NCI-H2196 treated with DMSO at 0.1 percent for 48 hours (cell line): ENCODE results near the gene TSBP1.
A peak's percentile ranks its signal among the peaks of the same experiment; 100 is the strongest.

ENCODE experiments used
- DNase-seq: peaks from one replicate; lab custom pipeline; 2025; ENCODE audit not compliant: unreplicated experiment; lab: John Stamatoyannopoulos, UW

TSBP1 gene

GRCh38 chr6:32371803-32372202 is at the start of gene TSBP1:
TSS of gene TSBP1 (minus strand) at chr6:32371903. CDS start at chr6:32371706, 197 bp downstream.
- no peak for DNase-seq

- no peak for DNase-seq
Observed at GRCh38 chr6:32416036-32416435, 44.3 kb upstream of the TSBP1 start.

GRCh38 chr6:32415521-32416019 is 43.9 kb upstream of the TSBP1 start:
- no peak for DNase-seq

- peak; percentile 24 for DNase-seq
Observed at GRCh38 chr6:32413427-32414047, 41.8 kb upstream of the TSBP1 start.

- no peak for DNase-seq
Observed at GRCh38 chr6:32411566-32412327, 40.0 kb upstream of the TSBP1 start.

GRCh38 chr6:32410906-32411305 is 39.2 kb upstream of the TSBP1 start:
- no peak for DNase-seq

GRCh38 chr6:32406857-32407256 is 35.2 kb upstream of the TSBP1 start, which contains the start of gene BTNL2:
TSS of gene BTNL2 (minus strand) at chr6:32407181. CDS start at chr6:32407123, 58 bp downstream.
- no peak for DNase-seq

GRCh38 chr6:32406197-32406596 is 34.5 kb upstream of the TSBP1 start:
- no peak for DNase-seq

- no peak for DNase-seq
Observed at GRCh38 chr6:32405656-32406055, 34.0 kb upstream of the TSBP1 start.

GRCh38 chr6:32402812-32403211 is 31.1 kb upstream of the TSBP1 start:
- no peak for DNase-seq

GRCh38 chr6:32401284-32401963 is 29.7 kb upstream of the TSBP1 start:
- DNase-seq: no peak

GRCh38 chr6:32397252-32397920 is 25.7 kb upstream of the TSBP1 start:
- DNase-seq: no peak

GRCh38 chr6:32396028-32396427 is 24.3 kb upstream of the TSBP1 start:
- no peak for DNase-seq

- DNase-seq: no peak
Observed at GRCh38 chr6:32393665-32394420, 22.1 kb upstream of the TSBP1 start.

GRCh38 chr6:32391505-32391904 is 19.8 kb upstream of the TSBP1 start:
- no peak for DNase-seq

- DNase-seq: no peak
Observed at GRCh38 chr6:32387589-32388340, 16.1 kb upstream of the TSBP1 start.

GRCh38 chr6:32386040-32386439 is 14.3 kb upstream of the TSBP1 start:
- DNase-seq: no peak

GRCh38 chr6:32382757-32383420 is 11.2 kb upstream of the TSBP1 start:
- no peak for DNase-seq

- DNase-seq: no peak
Observed at GRCh38 chr6:32379545-32379944, 7.8 kb upstream of the TSBP1 start.
